Measurements from ENCODE around the gene BTN1A1.
A peak's percentile ranks its signal among the peaks of the same experiment; 100 is the strongest.

The BTN1A1 gene

DNA sequence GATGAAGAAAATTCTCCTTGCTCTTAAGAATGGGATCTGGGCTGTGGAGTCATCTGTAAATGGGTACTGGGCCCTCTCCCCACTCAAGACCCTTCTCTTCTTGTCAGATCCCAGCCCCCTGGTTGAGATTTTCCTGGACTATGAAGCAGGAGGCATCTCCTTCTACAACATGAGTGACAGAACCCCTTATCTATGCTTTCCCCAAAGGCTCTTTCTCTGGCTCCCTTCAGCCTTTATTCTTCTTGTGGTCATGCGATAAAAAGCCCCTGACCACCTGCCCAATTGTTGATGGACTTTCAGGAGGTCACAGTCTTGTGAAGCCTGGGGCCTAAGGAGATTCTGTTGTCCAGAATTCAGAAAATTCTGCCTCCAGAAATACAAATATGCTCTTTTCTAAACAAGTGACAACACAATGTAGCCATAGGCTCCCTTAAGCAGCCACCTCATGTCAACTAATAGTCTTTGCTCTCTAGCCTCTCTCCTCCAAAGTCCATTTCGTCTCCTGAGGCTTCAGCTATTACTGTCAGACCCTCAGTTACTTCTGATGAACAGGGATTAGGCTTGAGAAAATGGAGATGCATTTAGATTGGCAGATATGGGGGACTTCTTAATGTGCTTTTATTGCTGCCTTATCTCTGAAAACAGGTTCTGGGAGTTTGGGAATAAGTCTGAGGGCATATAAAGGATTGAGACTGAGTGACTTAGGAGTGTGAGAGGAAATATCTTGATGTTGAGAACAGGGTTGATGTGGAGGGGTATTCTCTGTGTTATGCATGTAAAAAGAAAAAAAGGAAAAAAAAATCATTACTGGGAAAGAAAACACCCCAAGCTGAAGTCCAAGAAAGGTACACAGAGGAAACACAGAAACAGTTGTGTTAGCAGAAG is 21.8 kb upstream of the BTN1A1 start:
- no peak overlapping the region for H3K4me3 Mint-ChIP-seq
- H3K9me3 Mint-ChIP-seq, result no peaks in the 10 kb centered on the region
- H3K27ac Mint-ChIP-seq, result peak overlapping the region in 1 of 3 experiments; percentile 24
- H3K4me1 Mint-ChIP-seq, result peaks cover 24% of the 10 kb centered on the region
- TF ChIP-seq, protein P1, sequence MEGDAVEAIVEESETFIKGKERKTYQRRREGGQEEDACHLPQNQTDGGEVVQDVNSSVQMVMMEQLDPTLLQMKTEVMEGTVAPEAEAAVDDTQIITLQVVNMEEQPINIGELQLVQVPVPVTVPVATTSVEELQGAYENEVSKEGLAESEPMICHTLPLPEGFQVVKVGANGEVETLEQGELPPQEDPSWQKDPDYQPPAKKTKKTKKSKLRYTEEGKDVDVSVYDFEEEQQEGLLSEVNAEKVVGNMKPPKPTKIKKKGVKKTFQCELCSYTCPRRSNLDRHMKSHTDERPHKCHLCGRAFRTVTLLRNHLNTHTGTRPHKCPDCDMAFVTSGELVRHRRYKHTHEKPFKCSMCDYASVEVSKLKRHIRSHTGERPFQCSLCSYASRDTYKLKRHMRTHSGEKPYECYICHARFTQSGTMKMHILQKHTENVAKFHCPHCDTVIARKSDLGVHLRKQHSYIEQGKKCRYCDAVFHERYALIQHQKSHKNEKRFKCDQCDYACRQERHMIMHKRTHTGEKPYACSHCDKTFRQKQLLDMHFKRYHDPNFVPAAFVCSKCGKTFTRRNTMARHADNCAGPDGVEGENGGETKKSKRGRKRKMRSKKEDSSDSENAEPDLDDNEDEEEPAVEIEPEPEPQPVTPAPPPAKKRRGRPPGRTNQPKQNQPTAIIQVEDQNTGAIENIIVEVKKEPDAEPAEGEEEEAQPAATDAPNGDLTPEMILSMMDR (IDR thresholded peaks at IDR 0.05; ENCODE audit: unreplicated experiment in 3 of 3), result no peak
- no peaks in the 10 kb centered on the region for H3K27me3 Mint-ChIP-seq (ENCODE audit: low read depth)
- H3K36me3 Mint-ChIP-seq (ENCODE audit: low read depth), result no peaks in the 10 kb centered on the region

DNA sequence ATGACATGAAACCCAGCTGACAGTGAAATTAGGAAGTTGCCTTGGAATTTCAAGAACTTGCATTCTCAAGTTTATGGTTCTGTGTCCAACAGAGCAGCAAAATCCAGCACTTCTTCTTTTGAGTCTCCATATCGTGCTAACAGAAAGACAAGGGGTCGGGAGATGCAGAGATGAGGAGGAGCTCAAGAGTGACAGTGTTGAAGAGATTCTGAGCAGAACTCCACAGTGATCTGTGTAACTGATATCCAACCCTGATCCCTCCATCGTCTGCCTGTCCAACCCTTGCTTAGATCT is 21.2 kb upstream of the BTN1A1 start:
- Mint-ChIP-seq H3K36me3 (ENCODE audit: low read depth) (no peaks in the 10 kb centered on the region), H3K4me1 (peaks cover 20% of the 10 kb centered on the region), H3K9me3 (no peaks in the 10 kb centered on the region), H3K27me3 (ENCODE audit: low read depth) (no peaks in the 10 kb centered on the region), H3K27ac (no peak overlapping the region), H3K4me3 (no peak overlapping the region)
- TF ChIP-seq, protein P1 (IDR thresholded peaks at IDR 0.05; ENCODE audit: unreplicated experiment in 3 of 3), result no peak

DNA sequence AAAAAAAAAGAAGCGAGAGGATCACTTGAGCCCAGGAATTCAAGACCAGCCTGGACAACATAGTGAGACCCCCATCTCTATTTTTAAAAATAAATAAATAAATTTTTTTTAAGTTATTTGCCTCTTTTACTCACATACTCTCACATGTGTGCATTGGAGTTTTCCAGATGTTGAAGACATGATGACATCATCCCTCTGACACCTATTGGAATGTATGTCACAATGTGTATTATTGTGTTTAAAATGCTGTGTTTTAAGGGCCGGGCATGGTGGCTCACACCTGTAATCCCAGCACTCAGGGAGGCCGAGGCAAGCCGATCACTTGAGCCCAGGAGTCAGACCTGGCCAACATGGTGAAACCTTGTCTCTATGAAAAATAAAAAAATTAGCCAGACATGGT is 17.8 kb upstream of the BTN1A1 start:
- no peak overlapping the region for H3K27ac Mint-ChIP-seq
- no peaks in the 10 kb centered on the region for H3K36me3 Mint-ChIP-seq (ENCODE audit: low read depth)
- H3K27me3 Mint-ChIP-seq (ENCODE audit: low read depth), result no peaks in the 10 kb centered on the region
- peaks cover 7% of the 10 kb centered on the region for H3K9me3 Mint-ChIP-seq
- peaks cover under 1% of the 10 kb centered on the region for H3K4me1 Mint-ChIP-seq
- TF ChIP-seq, protein P1 (IDR thresholded peaks at IDR 0.05; ENCODE audit: unreplicated experiment in 3 of 3), result no peak
- no peak overlapping the region for H3K4me3 Mint-ChIP-seq

DNA sequence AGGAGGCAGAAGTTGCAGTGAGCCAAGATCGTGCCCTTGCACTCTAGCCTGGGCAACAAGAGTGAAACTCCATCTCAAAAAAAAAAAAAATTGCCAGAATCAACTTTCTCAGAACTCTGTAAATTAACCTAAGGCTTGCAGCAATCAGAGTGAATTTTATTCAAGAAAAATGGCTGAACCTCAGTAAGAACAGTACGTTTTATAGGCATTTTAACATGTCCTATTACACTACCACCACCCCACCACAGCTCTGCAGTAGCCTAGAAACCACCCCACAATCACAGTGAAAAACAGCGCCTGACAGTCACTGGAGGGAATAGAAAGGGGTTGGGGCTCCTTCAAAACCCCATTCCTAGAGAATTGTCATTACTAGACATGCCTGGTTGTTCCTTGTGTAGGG is 16.4 kb upstream of the BTN1A1 start:
- Mint-ChIP-seq H3K27me3 (ENCODE audit: low read depth) (no peaks in the 10 kb centered on the region), H3K9me3 (peaks cover 13% of the 10 kb centered on the region), H3K27ac (no peak overlapping the region), H3K36me3 (ENCODE audit: low read depth) (no peaks in the 10 kb centered on the region), H3K4me1 (no peaks in the 10 kb centered on the region), H3K4me3 (no peak overlapping the region)
- TF ChIP-seq, protein P1 (IDR thresholded peaks at IDR 0.05; ENCODE audit: unreplicated experiment in 3 of 3), result no peak

DNA sequence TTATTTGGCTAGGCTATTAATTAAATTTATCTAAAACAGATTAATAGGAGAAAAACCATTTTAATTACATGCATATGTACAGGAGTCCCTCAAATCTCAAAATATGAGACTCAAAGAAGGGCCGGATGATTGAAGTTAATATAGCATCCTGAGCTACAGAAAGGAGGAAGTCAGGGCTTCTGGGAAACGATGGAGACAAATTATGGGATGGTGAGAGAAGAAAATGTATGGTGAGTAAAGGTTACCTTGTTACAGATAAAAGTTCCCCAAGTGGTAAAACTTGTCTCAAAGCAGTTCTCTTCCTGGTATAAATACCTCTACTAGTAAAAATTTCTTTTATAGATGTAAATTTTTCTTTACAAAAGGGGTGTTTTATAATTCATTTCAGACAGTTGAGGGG is 15.9 kb upstream of the BTN1A1 start:
- H3K27ac Mint-ChIP-seq, result no peak overlapping the region
- TF ChIP-seq, protein P1 (IDR thresholded peaks at IDR 0.05; ENCODE audit: unreplicated experiment in 3 of 3), result no peak
- H3K4me3 Mint-ChIP-seq, result no peak overlapping the region
- peaks cover 13% of the 10 kb centered on the region for H3K9me3 Mint-ChIP-seq
- no peaks in the 10 kb centered on the region for H3K36me3 Mint-ChIP-seq (ENCODE audit: low read depth)
- no peaks in the 10 kb centered on the region for H3K27me3 Mint-ChIP-seq (ENCODE audit: low read depth)
- H3K4me1 Mint-ChIP-seq, result no peaks in the 10 kb centered on the region
